GM23338 (cell line): ENCODE results near the gene TBC1D16. TPM values are rescaled to one million over a fixed set of nuclear protein-coding genes. Genes with fewer than 3 reads are reported as not detected.

Experiments used
- ATAC-seq: fragments of 200-7000 bp; cut with Tn5 transposase; 3 replicates; pipeline ENCODE4 v1.9.1; 2020
- DNase-seq: peaks from one replicate; pipeline ENCODE4 v3.0.0-alpha.2; 2015; ENCODE audit warnings: low spot score
- H2AFZ ChIP-seq: fragments of 200-600 bp; sonication (generic); 2 replicates; pipeline ENCODE4 v1.8.0; 2016; ENCODE audit warnings: antibody characterized with exemption, mild to moderate bottlenecking, moderate library complexity
- H3F3A ChIP-seq: fragments of 200-600 bp; sonication (generic); replicated peaks from 2 replicates; pipeline ENCODE4 v1.8.0; 2017; ENCODE audit warnings: antibody characterized with exemption, mixed run types, low read depth
- H3K27ac ChIP-seq: fragments of 200-600 bp; sonication (generic); 2 replicates; pipeline ENCODE4 v1.6.1; 2016; ENCODE audit warnings: low read depth
- H3K27me3 ChIP-seq: fragments of 200-600 bp; sonication (generic); 2 replicates; pipeline ENCODE4 v1.8.0; 2016; ENCODE audit warnings: mild to moderate bottlenecking, mixed run types, moderate library complexity; ENCODE audit not compliant: insufficient read depth
- H3K36me3 ChIP-seq: fragments of 200-600 bp; sonication (generic); 2 replicates; pipeline ENCODE4 v1.8.0; 2016; ENCODE audit warnings: mild to moderate bottlenecking; ENCODE audit not compliant: insufficient read depth
- H3K4me1 ChIP-seq: fragments of 200-600 bp; sonication (generic); 2 replicates; pipeline ENCODE4 v1.8.0; 2016; ENCODE audit warnings: mild to moderate bottlenecking, moderate library complexity; ENCODE audit not compliant: insufficient read depth
- H3K4me2 ChIP-seq: fragments of 200-600 bp; sonication (generic); 2 replicates; pipeline ENCODE4 v1.7.1; 2017; ENCODE audit warnings: mixed run types
- H3K4me3 ChIP-seq: fragments of 200-600 bp; sonication (generic); 2 replicates; pipeline ENCODE4 v1.6.1; 2016; ENCODE audit warnings: mixed run types
- H3K79me2 ChIP-seq: fragments of 200-600 bp; sonication (generic); replicated peaks from 2 replicates; pipeline ENCODE4 v1.8.0; 2017; ENCODE audit warnings: mild to moderate bottlenecking; ENCODE audit not compliant: insufficient read depth
- H3K9me2 ChIP-seq: fragments of 200-600 bp; sonication (generic); 2 replicates; pipeline ENCODE4 v1.8.0; 2017; ENCODE audit not compliant: insufficient read depth
- H4K20me1 ChIP-seq: fragments of 200-600 bp; sonication (generic); replicated peaks from 2 replicates; pipeline ENCODE4 v1.8.0; 2017; ENCODE audit warnings: mild to moderate bottlenecking; ENCODE audit not compliant: insufficient read depth
- H3K27ac Mint-ChIP-seq: 2 replicates; pipeline ENCODE4 v1.8.0; 2020; ENCODE audit warnings: inconsistent platforms, mild to moderate bottlenecking, moderate library complexity, mixed read lengths
- H3K27me3 Mint-ChIP-seq: 3 replicates; pipeline ENCODE4 v1.8.0; 2022; ENCODE audit warnings: low read depth, mild to moderate bottlenecking, moderate library complexity, mixed read lengths, inconsistent platforms; ENCODE audit not compliant: insufficient read depth, poor library complexity
- H3K36me3 Mint-ChIP-seq: 3 replicates; pipeline ENCODE4 v1.8.0; 2021; ENCODE audit warnings: low read depth, mild to moderate bottlenecking, inconsistent platforms, moderate library complexity, mixed read lengths
- H3K4me1 Mint-ChIP-seq: 3 replicates; pipeline ENCODE4 v1.8.0; 2020; ENCODE audit warnings: mild to moderate bottlenecking, inconsistent platforms, mixed read lengths
- H3K4me3 Mint-ChIP-seq: 3 replicates; pipeline ENCODE4 v1.8.0; 2021; ENCODE audit warnings: moderate library complexity, mild to moderate bottlenecking, inconsistent platforms, mixed read lengths
- H3K9me3 Mint-ChIP-seq: 3 replicates; pipeline ENCODE4 v1.8.0; 2020; ENCODE audit warnings: moderate library complexity, mild to moderate bottlenecking, inconsistent platforms, mixed read lengths
- CREB1 ChIP-seq: fragments of 250-450 bp; sonication (Bioruptor Pico); IDR thresholded peaks from 2 replicates; pipeline ENCODE4 v1.5.0; 2020; ENCODE audit warnings: low read depth, mild to moderate bottlenecking, moderate library complexity
- EZH2 ChIP-seq: fragments of 200-600 bp; sonication (generic); IDR thresholded peaks from one replicate; pipeline ENCODE4 v1.8.0; 2017; ENCODE audit warnings: antibody characterized with exemption, mild to moderate bottlenecking, low read depth; ENCODE audit not compliant: unreplicated experiment
- EZH2phosphoT487 ChIP-seq: fragments of 200-600 bp; sonication (generic); IDR thresholded peaks from one replicate; pipeline ENCODE4 v1.8.1; 2018; ENCODE audit warnings: antibody characterized with exemption; ENCODE audit not compliant: unreplicated experiment
- JUNB ChIP-seq: IDR thresholded peaks from one replicate; pipeline ENCODE4 v1.6.1; 2016; ENCODE audit warnings: antibody characterized with exemption; ENCODE audit not compliant: unreplicated experiment
- NANOG ChIP-seq: IDR thresholded peaks from 2 replicates; pipeline ENCODE4 v1.6.1; 2016; ENCODE audit warnings: antibody characterized with exemption, borderline replicate concordance
- POLR2AphosphoS5 ChIP-seq: IDR thresholded peaks from 2 replicates; pipeline ENCODE4 v1.6.1; 2016; ENCODE audit warnings: antibody characterized with exemption, low read depth
- STAT1 ChIP-seq: IDR thresholded peaks from one replicate; pipeline ENCODE4 v1.6.1; 2016; ENCODE audit warnings: antibody characterized with exemption; ENCODE audit not compliant: unreplicated experiment
- ZNF114 ChIP-seq: fragments of 250-450 bp; sonication (Bioruptor Pico); IDR thresholded peaks from 2 replicates; pipeline ENCODE4 v1.5.0; 2020; ENCODE audit warnings: mild to moderate bottlenecking, moderate library complexity
- ZNF331 ChIP-seq: fragments of 250-450 bp; sonication (Bioruptor Pico); IDR thresholded peaks from 2 replicates; pipeline ENCODE4 v1.5.0; 2020; ENCODE audit warnings: low read depth, mild to moderate bottlenecking, moderate library complexity
- polyA plus RNA-seq: library from polyadenylated mRNA; unstranded; fragments of >200 nt; fragmentation: Nextera tagmentation; extraction: Ambion mirVana; gene quantifications from 2 replicates; pipeline ENCODE4 v1.2.1, GENCODE V29; 2016
- total RNA-seq: library from RNA; depleted of rRNA; stranded (reverse); fragments of >200 nt; shearing (Covaris generic); gene quantifications from 2 replicates; pipeline ENCODE4 v1.2.3, GENCODE V29; 2014
- TF ChIP-seq, protein P1 (sequence below): IDR thresholded peaks from 2 replicates; pipeline ENCODE4 v1.6.1; 2016; ENCODE audit warnings: antibody characterized with exemption
- TF ChIP-seq, protein P2 (sequence below), 2 experiments: fragments of 200-600 bp in 1 of 2; sonication (generic) in 1 of 2; conservative IDR thresholded peaks; 2 replicates each; pipeline versions ENCODE4 v1.5.1 to v1.6.1; 2016 to 2017; ENCODE audit warnings: antibody characterized with exemption in 2 of 2, low read depth in 2 of 2, mild to moderate bottlenecking in 2 of 2, moderate library complexity in 1 of 2
- TF ChIP-seq, protein P3 (sequence below): IDR thresholded peaks from one replicate; pipeline ENCODE4 v1.6.1; 2018; ENCODE audit warnings: antibody characterized with exemption; ENCODE audit not compliant: unreplicated experiment
- TF ChIP-seq, protein P4 (sequence below): fragments of 250-450 bp; sonication (Bioruptor Pico); IDR thresholded peaks from 2 replicates; pipeline ENCODE4 v1.5.0; 2020; ENCODE audit warnings: mild to moderate bottlenecking, moderate library complexity

TBC1D16 gene
- total and polyA plus RNA-seq, 2 experiments from 2014 or later: 16.7 to 104 TPM

- H3K4me1 ChIP-seq: peaks cover 23% of the 10 kb centered on the region
- H3K4me1 Mint-ChIP-seq: peaks cover 33% of the 10 kb centered on the region
- peaks cover 10% of the 10 kb centered on the region; the same call in 1 of the 2 replicates for H3K27me3 ChIP-seq
These were observed 107.8 kb downstream of the TBC1D16 start for GRCh38 chr17:79927688-79928501.

More at GRCh38 chr17:79927688-79928501, 107.8 kb downstream of the TBC1D16 start:
- Histone ChIP-seq H4K20me1 (no peaks in the 10 kb centered on the region), H3K36me3 (no peaks in the 10 kb centered on the region), H3K4me2 (no peak overlapping the region), H3K9me2 (0 out of 2 replicates have a peak, but pooled peaks cover 3% of the 10 kb centered on the region), H3K4me3 (no peak overlapping the region), H3K27ac (no peak overlapping the region), H2AFZ (no peak overlapping the region), H3K79me2 (no peaks in the 10 kb centered on the region), H3F3A (peaks cover 15% of the 10 kb centered on the region; the same call in 1 of the 2 replicates)
- Mint-ChIP-seq H3K27me3 (peaks cover 38% of the 10 kb centered on the region), H3K4me3 (no peak overlapping the region), H3K36me3 (no peaks in the 10 kb centered on the region), H3K27ac (no peak overlapping the region), H3K9me3 (no peaks in the 10 kb centered on the region)
- ATAC-seq (no peak), DNase-seq (no peak)
- TF ChIP-seq STAT1: no peak
- TF ChIP-seq, protein P1, sequence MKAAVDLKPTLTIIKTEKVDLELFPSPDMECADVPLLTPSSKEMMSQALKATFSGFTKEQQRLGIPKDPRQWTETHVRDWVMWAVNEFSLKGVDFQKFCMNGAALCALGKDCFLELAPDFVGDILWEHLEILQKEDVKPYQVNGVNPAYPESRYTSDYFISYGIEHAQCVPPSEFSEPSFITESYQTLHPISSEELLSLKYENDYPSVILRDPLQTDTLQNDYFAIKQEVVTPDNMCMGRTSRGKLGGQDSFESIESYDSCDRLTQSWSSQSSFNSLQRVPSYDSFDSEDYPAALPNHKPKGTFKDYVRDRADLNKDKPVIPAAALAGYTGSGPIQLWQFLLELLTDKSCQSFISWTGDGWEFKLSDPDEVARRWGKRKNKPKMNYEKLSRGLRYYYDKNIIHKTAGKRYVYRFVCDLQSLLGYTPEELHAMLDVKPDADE: no peak
- no peak for TF ChIP-seq JUNB
- TF ChIP-seq ZNF114: no peak
- TF ChIP-seq POLR2AphosphoS5: no peak
- TF ChIP-seq EZH2phosphoT487: no peak
- TF ChIP-seq, protein P2, sequence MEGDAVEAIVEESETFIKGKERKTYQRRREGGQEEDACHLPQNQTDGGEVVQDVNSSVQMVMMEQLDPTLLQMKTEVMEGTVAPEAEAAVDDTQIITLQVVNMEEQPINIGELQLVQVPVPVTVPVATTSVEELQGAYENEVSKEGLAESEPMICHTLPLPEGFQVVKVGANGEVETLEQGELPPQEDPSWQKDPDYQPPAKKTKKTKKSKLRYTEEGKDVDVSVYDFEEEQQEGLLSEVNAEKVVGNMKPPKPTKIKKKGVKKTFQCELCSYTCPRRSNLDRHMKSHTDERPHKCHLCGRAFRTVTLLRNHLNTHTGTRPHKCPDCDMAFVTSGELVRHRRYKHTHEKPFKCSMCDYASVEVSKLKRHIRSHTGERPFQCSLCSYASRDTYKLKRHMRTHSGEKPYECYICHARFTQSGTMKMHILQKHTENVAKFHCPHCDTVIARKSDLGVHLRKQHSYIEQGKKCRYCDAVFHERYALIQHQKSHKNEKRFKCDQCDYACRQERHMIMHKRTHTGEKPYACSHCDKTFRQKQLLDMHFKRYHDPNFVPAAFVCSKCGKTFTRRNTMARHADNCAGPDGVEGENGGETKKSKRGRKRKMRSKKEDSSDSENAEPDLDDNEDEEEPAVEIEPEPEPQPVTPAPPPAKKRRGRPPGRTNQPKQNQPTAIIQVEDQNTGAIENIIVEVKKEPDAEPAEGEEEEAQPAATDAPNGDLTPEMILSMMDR (conservative IDR thresholded peaks at IDR 0.05; ENCODE audit: low read depth in 2 of 2): no peak
- no peak for TF ChIP-seq CREB1 (CRISPR knock-in tag)
- TF ChIP-seq, protein P3, sequence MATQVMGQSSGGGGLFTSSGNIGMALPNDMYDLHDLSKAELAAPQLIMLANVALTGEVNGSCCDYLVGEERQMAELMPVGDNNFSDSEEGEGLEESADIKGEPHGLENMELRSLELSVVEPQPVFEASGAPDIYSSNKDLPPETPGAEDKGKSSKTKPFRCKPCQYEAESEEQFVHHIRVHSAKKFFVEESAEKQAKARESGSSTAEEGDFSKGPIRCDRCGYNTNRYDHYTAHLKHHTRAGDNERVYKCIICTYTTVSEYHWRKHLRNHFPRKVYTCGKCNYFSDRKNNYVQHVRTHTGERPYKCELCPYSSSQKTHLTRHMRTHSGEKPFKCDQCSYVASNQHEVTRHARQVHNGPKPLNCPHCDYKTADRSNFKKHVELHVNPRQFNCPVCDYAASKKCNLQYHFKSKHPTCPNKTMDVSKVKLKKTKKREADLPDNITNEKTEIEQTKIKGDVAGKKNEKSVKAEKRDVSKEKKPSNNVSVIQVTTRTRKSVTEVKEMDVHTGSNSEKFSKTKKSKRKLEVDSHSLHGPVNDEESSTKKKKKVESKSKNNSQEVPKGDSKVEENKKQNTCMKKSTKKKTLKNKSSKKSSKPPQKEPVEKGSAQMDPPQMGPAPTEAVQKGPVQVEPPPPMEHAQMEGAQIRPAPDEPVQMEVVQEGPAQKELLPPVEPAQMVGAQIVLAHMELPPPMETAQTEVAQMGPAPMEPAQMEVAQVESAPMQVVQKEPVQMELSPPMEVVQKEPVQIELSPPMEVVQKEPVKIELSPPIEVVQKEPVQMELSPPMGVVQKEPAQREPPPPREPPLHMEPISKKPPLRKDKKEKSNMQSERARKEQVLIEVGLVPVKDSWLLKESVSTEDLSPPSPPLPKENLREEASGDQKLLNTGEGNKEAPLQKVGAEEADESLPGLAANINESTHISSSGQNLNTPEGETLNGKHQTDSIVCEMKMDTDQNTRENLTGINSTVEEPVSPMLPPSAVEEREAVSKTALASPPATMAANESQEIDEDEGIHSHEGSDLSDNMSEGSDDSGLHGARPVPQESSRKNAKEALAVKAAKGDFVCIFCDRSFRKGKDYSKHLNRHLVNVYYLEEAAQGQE: no peak
- TF ChIP-seq ZNF331 (CRISPR knock-in tag): no peak
- TF ChIP-seq, protein P4, sequence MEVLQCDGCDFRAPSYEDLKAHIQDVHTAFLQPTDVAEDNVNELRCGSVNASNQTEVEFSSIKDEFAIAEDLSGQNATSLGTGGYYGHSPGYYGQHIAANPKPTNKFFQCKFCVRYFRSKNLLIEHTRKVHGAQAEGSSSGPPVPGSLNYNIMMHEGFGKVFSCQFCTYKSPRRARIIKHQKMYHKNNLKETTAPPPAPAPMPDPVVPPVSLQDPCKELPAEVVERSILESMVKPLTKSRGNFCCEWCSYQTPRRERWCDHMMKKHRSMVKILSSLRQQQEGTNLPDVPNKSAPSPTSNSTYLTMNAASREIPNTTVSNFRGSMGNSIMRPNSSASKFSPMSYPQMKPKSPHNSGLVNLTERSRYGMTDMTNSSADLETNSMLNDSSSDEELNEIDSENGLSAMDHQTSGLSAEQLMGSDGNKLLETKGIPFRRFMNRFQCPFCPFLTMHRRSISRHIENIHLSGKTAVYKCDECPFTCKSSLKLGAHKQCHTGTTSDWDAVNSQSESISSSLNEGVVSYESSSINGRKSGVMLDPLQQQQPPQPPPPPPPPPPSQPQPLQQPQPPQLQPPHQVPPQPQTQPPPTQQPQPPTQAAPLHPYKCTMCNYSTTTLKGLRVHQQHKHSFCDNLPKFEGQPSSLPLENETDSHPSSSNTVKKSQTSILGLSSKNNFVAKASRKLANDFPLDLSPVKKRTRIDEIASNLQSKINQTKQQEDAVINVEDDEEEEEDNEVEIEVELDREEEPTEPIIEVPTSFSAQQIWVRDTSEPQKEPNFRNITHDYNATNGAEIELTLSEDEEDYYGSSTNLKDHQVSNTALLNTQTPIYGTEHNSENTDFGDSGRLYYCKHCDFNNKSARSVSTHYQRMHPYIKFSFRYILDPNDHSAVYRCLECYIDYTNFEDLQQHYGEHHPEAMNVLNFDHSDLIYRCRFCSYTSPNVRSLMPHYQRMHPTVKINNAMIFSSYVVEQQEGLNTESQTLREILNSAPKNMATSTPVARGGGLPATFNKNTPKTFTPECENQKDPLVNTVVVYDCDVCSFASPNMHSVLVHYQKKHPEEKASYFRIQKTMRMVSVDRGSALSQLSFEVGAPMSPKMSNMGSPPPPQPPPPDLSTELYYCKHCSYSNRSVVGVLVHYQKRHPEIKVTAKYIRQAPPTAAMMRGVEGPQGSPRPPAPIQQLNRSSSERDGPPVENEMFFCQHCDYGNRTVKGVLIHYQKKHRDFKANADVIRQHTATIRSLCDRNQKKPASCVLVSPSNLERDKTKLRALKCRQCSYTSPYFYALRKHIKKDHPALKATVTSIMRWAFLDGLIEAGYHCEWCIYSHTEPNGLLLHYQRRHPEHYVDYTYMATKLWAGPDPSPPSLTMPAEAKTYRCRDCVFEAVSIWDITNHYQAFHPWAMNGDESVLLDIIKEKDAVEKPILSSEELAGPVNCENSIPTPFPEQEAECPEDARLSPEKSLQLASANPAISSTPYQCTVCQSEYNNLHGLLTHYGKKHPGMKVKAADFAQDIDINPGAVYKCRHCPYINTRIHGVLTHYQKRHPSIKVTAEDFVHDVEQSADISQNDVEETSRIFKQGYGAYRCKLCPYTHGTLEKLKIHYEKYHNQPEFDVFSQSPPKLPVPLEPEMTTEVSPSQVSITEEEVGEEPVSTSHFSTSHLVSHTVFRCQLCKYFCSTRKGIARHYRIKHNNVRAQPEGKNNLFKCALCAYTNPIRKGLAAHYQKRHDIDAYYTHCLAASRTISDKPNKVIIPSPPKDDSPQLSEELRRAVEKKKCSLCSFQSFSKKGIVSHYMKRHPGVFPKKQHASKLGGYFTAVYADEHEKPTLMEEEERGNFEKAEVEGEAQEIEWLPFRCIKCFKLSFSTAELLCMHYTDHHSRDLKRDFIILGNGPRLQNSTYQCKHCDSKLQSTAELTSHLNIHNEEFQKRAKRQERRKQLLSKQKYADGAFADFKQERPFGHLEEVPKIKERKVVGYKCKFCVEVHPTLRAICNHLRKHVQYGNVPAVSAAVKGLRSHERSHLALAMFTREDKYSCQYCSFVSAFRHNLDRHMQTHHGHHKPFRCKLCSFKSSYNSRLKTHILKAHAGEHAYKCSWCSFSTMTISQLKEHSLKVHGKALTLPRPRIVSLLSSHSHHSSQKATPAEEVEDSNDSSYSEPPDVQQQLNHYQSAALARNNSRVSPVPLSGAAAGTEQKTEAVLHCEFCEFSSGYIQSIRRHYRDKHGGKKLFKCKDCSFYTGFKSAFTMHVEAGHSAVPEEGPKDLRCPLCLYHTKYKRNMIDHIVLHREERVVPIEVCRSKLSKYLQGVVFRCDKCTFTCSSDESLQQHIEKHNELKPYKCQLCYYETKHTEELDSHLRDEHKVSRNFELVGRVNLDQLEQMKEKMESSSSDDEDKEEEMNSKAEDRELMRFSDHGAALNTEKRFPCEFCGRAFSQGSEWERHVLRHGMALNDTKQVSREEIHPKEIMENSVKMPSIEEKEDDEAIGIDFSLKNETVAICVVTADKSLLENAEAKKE (CRISPR knock-in tag): no peak
- no peak for TF ChIP-seq NANOG
- TF ChIP-seq EZH2: no peak
